ENCODE data around the gene DOK5. TPM values are rescaled to one million over a fixed set of nuclear protein-coding genes. Genes with fewer than 3 reads are reported as not detected.
A peak's percentile ranks its signal among the peaks of the same experiment; 100 is the strongest.

DOK5 gene
- total and polyA plus RNA-seq, 9 of the 15 experiments (the other 6 are each of a cell fraction or from before 2014, with no cell fraction given): not detected

DNA sequence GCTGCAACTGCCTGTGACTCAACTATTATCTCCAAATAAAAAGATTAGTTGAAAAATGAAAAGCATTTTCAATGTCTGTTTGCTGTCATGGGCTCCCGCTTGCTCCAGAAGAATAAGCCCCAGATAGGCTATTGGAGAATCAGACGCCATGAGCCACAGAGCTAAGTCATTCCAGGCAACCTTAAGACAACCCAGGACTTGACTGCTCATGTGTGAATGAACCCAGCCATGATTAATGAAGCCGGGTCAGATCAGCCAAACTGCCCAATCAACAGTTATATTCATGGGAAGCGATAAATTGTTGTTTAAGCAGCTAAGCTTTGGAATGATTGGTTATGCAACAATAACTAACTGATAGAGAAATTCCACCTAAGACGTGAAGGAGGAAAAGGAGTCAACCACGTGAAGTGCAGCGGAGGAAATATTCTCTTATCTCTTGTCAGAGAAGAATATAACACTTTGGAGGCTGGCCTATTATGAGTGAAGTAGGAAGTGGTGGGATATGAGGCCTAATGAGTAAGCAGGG, 64.2 kb downstream of the DOK5 start:
- ChIA-PET CTCF (ENCODE audit: low intra/inter-chr PET ratio) (no interaction called here), POLR2A (interaction anchor here (0.5 kb wide), 1 partner anchor 471 kb away, joined by 3 read pairs; no protein-coding TSS in a partner anchor)
- no peak for FAIRE-seq

More for the DNA sequence above, 64.2 kb downstream of the DOK5 start:
- Histone ChIP-seq H3K27me3 (ENCODE audit: control insufficient read depth in 2 of 2, insufficient read depth in 2 of 2, low read length in 2 of 2) (no peaks in the 10 kb centered on the region), H3K27ac (ENCODE audit: extremely low read depth, low read depth, low read length) (no peak overlapping the region), H3K4me1 (replicated peaks in 1 of 2; ENCODE audit: control insufficient read depth in 2 of 2, insufficient read depth in 2 of 2, low read length in 2 of 2) (no peaks in the 10 kb centered on the region), H2AFZ (ENCODE audit: low read depth, low read length) (no peak overlapping the region), H3K9ac (ENCODE audit: insufficient read depth in 1 of 2, low read depth in 2 of 2, low read length in 2 of 2) (no peak overlapping the region), H3K79me2 (ENCODE audit: control insufficient read depth, insufficient read depth, low read length) (no peaks in the 10 kb centered on the region), H3K4me2 (ENCODE audit: insufficient read depth, low read length) (no peak overlapping the region), H3K36me3 (ENCODE audit: control insufficient read depth, insufficient read depth, low read length) (no peaks in the 10 kb centered on the region), H3K9me3 (replicated peaks; ENCODE audit: control insufficient read depth, insufficient read depth, low read depth, low read length) (no peaks in the 10 kb centered on the region), H3K4me3 (no peak overlapping the region), H4K20me1 (replicated peaks; ENCODE audit: control insufficient read depth, insufficient read depth, low read length) (no peaks in the 10 kb centered on the region), H3K9me1 (ENCODE audit: control insufficient read depth, insufficient read depth, low read length) (no peaks in the 10 kb centered on the region)
- intact Hi-C loops (cut with micrococcal nuclease): no loop called here
- BruUV-seq (replicated peaks): no TSS peak
- 2% methylated on average over 7 of the region's 7 CpGs for WGBS (ENCODE audit: insufficient coverage, low coverage, missing lambda C conversion rate)
- in situ Hi-C loops (cut with MboI): no loop called here
- ATAC-seq (no peak), DNase-seq (ENCODE audit: extremely low read depth in 1 of 4, low spot score in 3 of 4) (no peak)
- TF ChIP-seq CCNT2 (IDR thresholded peaks at IDR 0.05; ENCODE audit: borderline replicate concordance, extremely low read depth, insufficient read length, low read depth, low read length): no peak
- TF ChIP-seq, protein P1, sequence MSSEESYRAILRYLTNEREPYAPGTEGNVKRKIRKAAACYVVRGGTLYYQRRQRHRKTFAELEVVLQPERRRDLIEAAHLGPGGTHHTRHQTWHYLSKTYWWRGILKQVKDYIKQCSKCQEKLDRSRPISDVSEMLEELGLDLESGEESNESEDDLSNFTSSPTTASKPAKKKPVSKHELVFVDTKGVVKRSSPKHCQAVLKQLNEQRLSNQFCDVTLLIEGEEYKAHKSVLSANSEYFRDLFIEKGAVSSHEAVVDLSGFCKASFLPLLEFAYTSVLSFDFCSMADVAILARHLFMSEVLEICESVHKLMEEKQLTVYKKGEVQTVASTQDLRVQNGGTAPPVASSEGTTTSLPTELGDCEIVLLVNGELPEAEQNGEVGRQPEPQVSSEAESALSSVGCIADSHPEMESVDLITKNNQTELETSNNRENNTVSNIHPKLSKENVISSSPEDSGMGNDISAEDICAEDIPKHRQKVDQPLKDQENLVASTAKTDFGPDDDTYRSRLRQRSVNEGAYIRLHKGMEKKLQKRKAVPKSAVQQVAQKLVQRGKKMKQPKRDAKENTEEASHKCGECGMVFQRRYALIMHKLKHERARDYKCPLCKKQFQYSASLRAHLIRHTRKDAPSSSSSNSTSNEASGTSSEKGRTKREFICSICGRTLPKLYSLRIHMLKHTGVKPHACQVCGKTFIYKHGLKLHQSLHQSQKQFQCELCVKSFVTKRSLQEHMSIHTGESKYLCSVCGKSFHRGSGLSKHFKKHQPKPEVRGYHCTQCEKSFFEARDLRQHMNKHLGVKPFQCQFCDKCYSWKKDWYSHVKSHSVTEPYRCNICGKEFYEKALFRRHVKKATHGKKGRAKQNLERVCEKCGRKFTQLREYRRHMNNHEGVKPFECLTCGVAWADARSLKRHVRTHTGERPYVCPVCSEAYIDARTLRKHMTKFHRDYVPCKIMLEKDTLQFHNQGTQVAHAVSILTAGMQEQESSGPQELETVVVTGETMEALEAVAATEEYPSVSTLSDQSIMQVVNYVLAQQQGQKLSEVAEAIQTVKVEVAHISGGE (CRISPR knock-in tag; IDR thresholded peaks at IDR 0.05): peak in 1 of 3 experiments; percentile 42; a peak in 1 of 6 replicates

Measured in K562 (cell line).